T-helper 17 cell (primary cell): ENCODE measurements around the gene CYB561D2. TPM values are rescaled to one million over a fixed set of nuclear protein-coding genes. Genes with fewer than 3 reads are reported as not detected.

Experiments
- ATAC-seq: fragments of 150-1000 bp; cut with Tn5 transposase; 2 replicates; pipeline ENCODE4 v1.10.0; 2021; ENCODE audit warnings: mild to moderate bottlenecking, moderate library complexity
- DNase-seq, 3 donors: peaks; one replicate each; pipeline versions ENCODE4 v3.0.0 to v3.0.0-alpha.2; 2020 to 2021
- H3K9me3 ChIP-seq: one replicate; pipeline ENCODE4 v1.7.0; 2013; ENCODE audit warnings: low read length, mild to moderate bottlenecking; ENCODE audit not compliant: control insufficient read depth, poor library complexity, severe bottlenecking
- H3K27ac Mint-ChIP-seq: one replicate; pipeline ENCODE4 v1.8.0; 2022; ENCODE audit warnings: mild to moderate bottlenecking, moderate library complexity, mixed read lengths
- H3K27me3 Mint-ChIP-seq: one replicate; pipeline ENCODE4 v1.8.0; 2022; ENCODE audit warnings: mixed read lengths
- H3K36me3 Mint-ChIP-seq: one replicate; pipeline ENCODE4 v1.8.0; 2022; ENCODE audit warnings: low read depth, mixed read lengths
- H3K4me1 Mint-ChIP-seq: one replicate; pipeline ENCODE4 v1.8.0; 2022; ENCODE audit warnings: mild to moderate bottlenecking, mixed read lengths
- H3K4me3 Mint-ChIP-seq: one replicate; pipeline ENCODE4 v1.8.0; 2022; ENCODE audit warnings: mild to moderate bottlenecking, moderate library complexity, mixed read lengths
- total RNA-seq, 4 donors: library from RNA in 2 of 4; stranded (reverse) in 2 of 4; gene quantifications; one replicate each; pipeline ENCODE4 v1.2.3 and lab custom pipeline; 2022 to 2026

CYB561D2 gene
- total RNA-seq, 2 donors from 2014 or later, result 20.8 to 27.2 TPM

DNA sequence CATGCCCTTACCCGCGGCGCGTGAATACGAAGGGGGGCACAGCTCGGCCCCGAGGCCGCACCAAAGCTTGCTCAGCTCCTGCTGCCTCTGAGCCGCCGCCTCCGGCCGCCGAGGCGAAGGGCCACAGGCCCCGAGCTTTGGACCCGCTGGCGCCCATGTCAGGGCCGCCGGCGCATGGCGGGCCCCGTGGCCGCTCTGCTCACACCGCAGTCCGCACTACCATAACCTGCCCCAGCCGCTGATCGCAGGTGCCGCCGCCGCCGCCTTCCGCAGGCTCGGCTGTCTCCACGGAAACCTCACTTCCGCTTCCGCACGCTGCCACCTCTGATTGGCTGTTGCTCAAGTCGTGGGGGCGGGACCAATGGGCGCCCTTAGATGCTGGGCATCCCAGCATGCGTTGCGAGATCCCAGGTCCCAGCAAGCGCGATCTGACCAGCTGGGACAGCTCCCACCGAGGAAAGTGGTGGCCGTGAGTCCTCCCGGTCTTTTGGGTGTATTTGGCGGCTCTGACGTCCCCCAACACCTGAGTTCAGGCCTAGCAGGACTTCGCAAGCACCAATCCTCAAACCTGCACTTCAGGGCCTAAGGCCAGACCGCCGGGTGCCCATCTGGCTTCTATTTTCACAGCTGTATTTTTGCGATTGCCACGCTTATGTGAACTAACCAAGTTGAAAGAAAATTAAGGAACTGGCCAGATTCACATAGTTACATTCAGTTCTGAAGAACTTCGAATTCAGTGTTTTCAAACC lies 22.5 kb upstream of the CYB561D2 start, which contains the start of gene TUSC2:
TUSC2 (minus strand) TSS at position 281 of the 749 bp plus-strand sequence; CDS start at position 157, 124 bp downstream.
- peak within 1 kb of the TSS; percentile 93 for H3K4me3 Mint-ChIP-seq
- peak within 1 kb of the TSS; percentile 89 for H3K27ac Mint-ChIP-seq
- H3K4me1 Mint-ChIP-seq, result peaks cover 18% of the 10 kb centered on the region
- peak; percentile 90 to 91 (median 90) for DNase-seq
- ATAC-seq, result peak; percentile 96
- no peaks in the 10 kb centered on the region for H3K36me3 Mint-ChIP-seq
- no peaks in the 10 kb centered on the region for H3K27me3 Mint-ChIP-seq
- H3K9me3 ChIP-seq, result no peaks in the 10 kb centered on the region

DNA sequence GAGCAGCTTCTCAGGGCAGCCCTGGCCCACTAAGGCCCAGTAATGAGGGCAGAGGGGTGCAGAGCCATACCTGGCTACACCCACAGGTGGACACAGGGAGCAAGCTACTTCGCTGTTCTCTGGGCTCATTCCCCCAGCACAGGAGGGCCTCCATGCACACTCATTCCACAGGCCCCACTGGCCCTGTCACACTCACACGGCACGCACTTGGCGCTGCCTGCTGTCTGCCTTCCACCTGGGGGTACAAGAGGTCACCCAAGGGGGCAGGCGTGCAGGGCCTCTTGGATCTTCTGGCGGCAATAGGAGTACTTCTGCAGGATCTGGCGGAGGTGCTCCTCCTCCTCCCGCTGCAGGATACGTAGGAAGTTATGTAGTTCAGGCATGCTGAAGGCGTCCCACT lies 20.3 kb upstream of the CYB561D2 start:
- DNase-seq (peak in 1 of 3 donors; percentile 3), ATAC-seq (no peak)
- no peaks in the 10 kb centered on the region for H3K36me3 Mint-ChIP-seq
- peaks cover 26% of the 10 kb centered on the region for H3K4me1 Mint-ChIP-seq
- H3K27me3 Mint-ChIP-seq, result no peaks in the 10 kb centered on the region
- no peaks in the 10 kb centered on the region for H3K9me3 ChIP-seq
- H3K4me3 Mint-ChIP-seq, result no peak overlapping the region
- no peak overlapping the region for H3K27ac Mint-ChIP-seq

DNA sequence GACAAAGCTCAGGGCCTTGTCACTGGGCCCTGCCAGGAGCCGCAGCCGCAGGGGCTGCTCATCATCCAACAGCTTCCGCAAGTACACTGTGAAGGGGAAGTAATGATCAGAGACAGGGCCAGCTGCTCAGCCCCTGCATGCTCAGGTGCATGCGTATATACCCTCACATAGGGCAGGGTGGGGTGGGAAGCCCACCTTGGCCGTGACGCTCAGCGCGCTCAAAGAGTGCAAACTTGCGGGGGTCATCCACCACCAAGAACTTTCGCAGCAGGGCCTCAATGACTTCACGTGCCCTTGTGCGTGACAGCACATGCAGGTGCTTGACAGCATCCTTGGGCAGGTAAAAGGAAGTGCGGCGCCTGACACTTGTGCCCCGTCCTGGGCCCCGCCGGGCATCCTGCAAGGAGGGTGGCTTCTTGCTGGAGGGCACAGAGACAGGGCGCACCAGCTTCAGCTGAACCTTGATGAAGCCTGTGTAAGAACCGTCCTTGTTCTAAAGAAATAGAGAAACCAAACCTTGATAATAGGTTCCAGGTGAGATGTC lies 19.2 kb upstream of the CYB561D2 start:
- no peaks in the 10 kb centered on the region for H3K36me3 Mint-ChIP-seq
- H3K27ac Mint-ChIP-seq, result peak overlapping the region; percentile 21
- H3K4me3 Mint-ChIP-seq, result no peak overlapping the region
- no peaks in the 10 kb centered on the region for H3K27me3 Mint-ChIP-seq
- DNase-seq (no peak), ATAC-seq (no peak)
- peaks cover 34% of the 10 kb centered on the region for H3K4me1 Mint-ChIP-seq
- H3K9me3 ChIP-seq, result no peaks in the 10 kb centered on the region

DNA sequence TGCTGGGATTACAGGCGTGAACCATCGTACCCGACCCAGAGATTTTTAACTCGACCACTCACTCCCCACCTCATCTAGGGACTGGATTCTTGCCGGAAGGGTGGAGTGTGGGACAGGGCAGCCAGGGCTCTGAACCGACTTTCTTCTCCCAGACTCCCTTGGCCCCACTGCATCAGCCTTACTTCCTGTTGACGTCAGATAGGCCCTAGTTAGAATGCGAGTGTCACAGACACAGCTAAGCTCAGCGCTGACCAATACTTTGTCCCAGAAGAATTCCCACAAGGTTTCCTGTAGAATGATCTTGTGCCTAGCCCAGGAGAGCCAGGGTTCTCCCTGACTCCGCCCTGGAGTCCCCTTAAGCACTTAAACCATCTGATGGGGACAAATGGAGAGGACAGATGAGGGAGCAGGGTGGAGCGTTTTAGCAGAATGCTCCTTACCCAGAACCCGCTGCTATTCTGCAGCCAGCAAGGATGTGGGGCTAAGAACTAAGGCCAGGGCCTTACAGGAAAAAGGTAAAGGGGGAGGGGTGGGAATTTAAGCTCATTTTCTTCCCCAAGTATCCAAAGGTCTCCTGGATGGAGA lies 16.8 kb upstream of the CYB561D2 start:
- no peaks in the 10 kb centered on the region for H3K9me3 ChIP-seq
- peaks cover 3% of the 10 kb centered on the region for H3K36me3 Mint-ChIP-seq
- ATAC-seq (no peak), DNase-seq (no peak)
- H3K4me1 Mint-ChIP-seq, result peaks cover 40% of the 10 kb centered on the region
- no peaks in the 10 kb centered on the region for H3K27me3 Mint-ChIP-seq
- peak overlapping the region; percentile 61 for H3K4me3 Mint-ChIP-seq
- peak overlapping the region; percentile 99 for H3K27ac Mint-ChIP-seq

DNA sequence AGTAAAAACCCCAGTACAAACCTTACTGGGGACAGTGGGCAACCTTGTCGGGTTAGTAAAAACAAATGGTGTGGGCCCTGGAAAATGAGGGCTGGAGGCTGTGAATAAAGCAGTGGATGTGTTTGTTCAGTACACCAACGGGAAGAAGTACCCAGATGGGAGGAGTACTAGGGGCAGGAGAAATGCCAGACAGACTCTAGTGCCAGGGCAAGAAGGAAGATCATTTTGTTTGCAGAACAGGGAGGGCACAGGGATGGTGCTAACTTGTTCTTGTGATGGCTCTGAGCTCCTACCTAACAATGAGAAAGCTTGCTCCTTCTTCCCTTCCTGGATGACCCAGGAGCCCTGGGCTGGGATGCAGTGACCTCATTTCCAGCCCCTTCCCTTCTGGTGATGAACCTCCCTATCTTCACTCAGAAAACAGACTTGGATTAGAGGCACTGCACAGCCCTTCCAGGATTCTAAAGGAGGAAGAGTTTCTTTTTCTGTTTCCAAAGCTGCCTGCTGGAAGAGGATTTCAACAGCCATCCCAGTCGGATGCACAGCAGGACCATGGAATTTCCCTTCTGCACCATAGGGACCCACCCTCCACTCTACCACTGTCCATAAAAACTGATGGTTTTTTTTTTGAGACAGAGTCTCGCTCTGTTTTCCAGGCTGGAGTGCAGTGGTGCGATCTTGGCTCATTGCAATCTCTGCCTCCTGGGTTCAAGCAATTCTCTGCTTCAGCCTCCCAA lies 16.2 kb upstream of the CYB561D2 start:
- H3K27ac Mint-ChIP-seq, result peak overlapping the region; percentile 99
- H3K9me3 ChIP-seq, result no peaks in the 10 kb centered on the region
- no peak for ATAC-seq
- no peak for DNase-seq
- H3K27me3 Mint-ChIP-seq, result no peaks in the 10 kb centered on the region
- H3K4me1 Mint-ChIP-seq, result peaks cover 45% of the 10 kb centered on the region
- peaks cover 5% of the 10 kb centered on the region for H3K36me3 Mint-ChIP-seq
- peak overlapping the region; percentile 19 for H3K4me3 Mint-ChIP-seq

DNA sequence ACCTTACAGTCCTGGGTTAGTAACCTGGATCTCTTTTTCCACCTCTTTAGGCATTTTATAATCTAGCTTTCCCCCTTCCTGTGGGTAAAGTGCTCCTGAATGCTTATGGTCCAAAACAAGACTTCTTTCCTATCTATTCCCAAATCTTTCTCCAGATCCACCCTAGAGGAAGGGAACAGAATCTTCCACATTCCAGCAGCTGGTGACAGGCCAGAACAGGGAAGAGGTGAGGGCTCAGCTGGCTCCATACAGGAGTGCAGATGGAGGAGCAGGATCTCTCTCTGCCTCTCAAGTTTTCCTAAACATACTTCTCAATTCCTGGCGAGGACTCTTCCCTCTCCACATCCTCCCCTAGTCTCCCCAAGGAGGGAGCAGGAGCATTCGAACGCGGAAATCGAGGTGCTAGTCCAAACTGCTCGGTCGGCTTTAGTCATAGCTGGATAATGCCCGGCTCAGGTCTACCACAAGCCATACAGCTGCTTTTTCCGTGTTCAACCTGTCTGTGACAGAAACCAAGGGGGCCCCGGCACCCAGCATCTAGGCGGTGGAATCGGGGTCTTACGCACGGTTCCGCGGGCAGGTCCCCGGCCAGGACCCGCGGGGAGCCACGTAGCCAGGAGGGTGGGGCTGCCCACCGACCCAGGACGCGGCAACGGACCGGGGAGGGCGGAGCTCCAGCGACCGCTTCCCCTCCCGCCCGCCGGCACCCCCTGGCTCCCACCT lies 14.0 kb upstream of the CYB561D2 start:
- Mint-ChIP-seq H3K27ac (peak overlapping the region; percentile 99), H3K36me3 (peaks cover 5% of the 10 kb centered on the region), H3K4me1 (peaks cover 56% of the 10 kb centered on the region), H3K27me3 (no peaks in the 10 kb centered on the region), H3K4me3 (peak overlapping the region; percentile 97)
- DNase-seq (no peak), ATAC-seq (peak; percentile 47)
- no peaks in the 10 kb centered on the region for H3K9me3 ChIP-seq

DNA sequence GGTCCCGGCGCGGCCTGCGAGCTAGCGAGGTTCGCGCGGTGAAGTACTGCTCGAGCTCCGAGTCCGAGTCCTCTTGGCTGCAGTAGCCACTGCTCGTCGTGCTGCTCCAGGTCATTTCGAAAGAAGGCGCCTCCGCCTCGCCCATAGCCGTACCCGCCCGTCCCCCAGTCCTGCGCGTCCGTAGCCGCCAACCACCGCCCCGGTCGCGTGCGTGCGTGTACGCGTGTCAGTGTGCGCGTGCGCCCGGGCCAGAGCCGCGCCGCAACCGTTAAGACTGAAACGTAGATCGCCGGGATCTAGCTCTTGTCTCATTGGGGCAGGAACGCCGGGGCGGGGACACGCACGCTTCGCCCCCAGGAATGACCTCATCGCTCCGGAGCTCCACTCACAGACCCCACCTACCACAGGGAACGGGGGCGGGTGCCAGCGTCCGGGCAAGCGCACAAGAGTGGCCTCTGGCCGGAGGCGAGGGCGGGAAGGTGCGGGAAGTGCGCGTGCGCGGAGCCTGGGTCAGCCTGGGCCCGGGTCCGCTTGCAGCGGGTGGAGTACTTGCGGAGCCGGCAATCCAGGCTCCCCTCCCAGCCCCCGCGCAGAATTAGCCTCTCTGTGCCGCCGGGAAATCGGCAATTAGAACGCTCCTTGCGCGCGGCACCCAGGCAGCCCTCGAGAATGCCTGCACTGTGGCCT lies 13.3 kb upstream of the CYB561D2 start:
- ATAC-seq (peak; percentile 81), DNase-seq (peak; percentile 80 to 90 (median 85))
- Mint-ChIP-seq H3K27ac (peak overlapping the region; percentile 99), H3K27me3 (no peaks in the 10 kb centered on the region), H3K36me3 (peaks cover 5% of the 10 kb centered on the region), H3K4me3 (peak overlapping the region; percentile 97), H3K4me1 (peaks cover 56% of the 10 kb centered on the region)
- H3K9me3 ChIP-seq, result no peaks in the 10 kb centered on the region

DNA sequence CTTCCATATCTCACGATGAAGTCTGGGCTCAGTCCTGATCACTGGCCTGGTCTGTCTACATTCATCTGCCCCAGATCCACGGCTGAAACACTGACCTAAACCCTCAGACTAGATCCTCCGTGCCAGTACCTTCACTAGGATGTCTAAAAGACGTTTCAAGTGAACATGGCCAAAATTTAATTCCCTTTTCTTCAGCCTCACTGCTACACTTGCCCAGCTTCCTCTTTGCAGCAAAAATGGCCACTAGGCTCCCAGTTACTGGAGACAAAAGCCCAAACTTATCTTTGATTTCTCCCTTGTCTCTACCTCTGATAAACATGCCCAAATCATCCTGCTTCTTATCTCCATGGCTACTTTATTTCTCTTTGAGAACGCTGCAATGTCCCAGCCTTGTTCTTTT lies 11.7 kb upstream of the CYB561D2 start:
- ATAC-seq (no peak), DNase-seq (no peak)
- H3K36me3 Mint-ChIP-seq, result peaks cover 5% of the 10 kb centered on the region

DNA sequence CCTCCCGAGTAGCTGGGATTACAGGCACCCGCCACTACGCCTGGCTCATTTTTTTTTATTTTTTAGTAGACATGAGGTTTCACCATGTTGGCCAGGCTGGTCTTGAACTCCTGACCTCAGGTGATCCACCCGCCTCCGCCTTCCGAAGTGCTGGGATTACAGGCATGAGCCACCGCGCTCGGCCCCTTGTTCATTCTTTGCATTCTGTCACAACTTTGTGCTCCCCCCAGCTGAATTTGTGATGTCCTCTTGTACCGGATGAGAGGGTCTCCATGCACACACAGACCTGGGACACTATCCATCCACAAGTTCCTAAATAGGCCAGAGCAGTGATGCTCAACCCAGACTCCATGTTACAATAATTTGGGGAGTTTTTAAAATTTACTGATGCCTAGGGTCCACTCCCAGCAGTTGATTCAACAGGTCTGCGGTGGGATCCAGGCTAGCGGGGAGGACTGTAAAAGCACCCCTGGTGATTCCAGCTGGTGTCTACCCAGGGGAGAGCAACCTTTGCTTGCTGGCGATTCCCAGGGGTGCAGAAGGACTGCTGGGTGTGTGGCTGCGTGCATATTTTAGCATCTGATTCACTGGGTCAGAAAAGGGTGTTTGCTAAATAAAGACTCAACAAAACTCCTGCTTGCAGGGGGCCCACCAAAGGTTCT lies 11.0 kb upstream of the CYB561D2 start:
- H3K9me3 ChIP-seq, result no peaks in the 10 kb centered on the region
- Mint-ChIP-seq H3K4me1 (peaks cover 51% of the 10 kb centered on the region), H3K27ac (peak overlapping the region; percentile 99), H3K36me3 (peaks cover 5% of the 10 kb centered on the region), H3K4me3 (peak overlapping the region; percentile 97), H3K27me3 (no peaks in the 10 kb centered on the region)
- DNase-seq (no peak), ATAC-seq (no peak)

More for the DNA sequence above, 11.7 kb upstream of the CYB561D2 start:
- Mint-ChIP-seq H3K4me3 (peak overlapping the region; percentile 97), H3K27me3 (no peaks in the 10 kb centered on the region), H3K27ac (peak overlapping the region; percentile 99), H3K4me1 (peaks cover 55% of the 10 kb centered on the region)
- H3K9me3 ChIP-seq, result no peaks in the 10 kb centered on the region

DNA sequence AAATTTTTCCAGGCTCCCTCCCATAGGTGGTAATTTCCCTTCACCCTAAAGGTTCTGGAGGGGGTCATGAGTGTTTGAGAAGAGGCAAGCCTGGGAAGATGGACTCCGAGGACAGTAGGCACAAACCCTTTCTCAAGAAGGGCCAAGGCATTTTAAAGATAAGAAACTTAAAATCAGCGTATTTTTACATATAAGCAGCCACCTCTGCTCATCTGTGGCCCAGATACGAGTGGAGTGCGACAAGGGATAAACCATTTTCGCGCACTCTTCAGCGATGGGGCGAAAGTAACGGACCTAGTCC lies 10.6 kb upstream of the CYB561D2 start:
- DNase-seq (no peak), ATAC-seq (no peak)
- Mint-ChIP-seq H3K36me3 (peaks cover 5% of the 10 kb centered on the region), H3K4me1 (peaks cover 50% of the 10 kb centered on the region), H3K4me3 (peak overlapping the region; percentile 97), H3K27me3 (no peaks in the 10 kb centered on the region), H3K27ac (peak overlapping the region; percentile 99)
- H3K9me3 ChIP-seq, result no peaks in the 10 kb centered on the region

DNA sequence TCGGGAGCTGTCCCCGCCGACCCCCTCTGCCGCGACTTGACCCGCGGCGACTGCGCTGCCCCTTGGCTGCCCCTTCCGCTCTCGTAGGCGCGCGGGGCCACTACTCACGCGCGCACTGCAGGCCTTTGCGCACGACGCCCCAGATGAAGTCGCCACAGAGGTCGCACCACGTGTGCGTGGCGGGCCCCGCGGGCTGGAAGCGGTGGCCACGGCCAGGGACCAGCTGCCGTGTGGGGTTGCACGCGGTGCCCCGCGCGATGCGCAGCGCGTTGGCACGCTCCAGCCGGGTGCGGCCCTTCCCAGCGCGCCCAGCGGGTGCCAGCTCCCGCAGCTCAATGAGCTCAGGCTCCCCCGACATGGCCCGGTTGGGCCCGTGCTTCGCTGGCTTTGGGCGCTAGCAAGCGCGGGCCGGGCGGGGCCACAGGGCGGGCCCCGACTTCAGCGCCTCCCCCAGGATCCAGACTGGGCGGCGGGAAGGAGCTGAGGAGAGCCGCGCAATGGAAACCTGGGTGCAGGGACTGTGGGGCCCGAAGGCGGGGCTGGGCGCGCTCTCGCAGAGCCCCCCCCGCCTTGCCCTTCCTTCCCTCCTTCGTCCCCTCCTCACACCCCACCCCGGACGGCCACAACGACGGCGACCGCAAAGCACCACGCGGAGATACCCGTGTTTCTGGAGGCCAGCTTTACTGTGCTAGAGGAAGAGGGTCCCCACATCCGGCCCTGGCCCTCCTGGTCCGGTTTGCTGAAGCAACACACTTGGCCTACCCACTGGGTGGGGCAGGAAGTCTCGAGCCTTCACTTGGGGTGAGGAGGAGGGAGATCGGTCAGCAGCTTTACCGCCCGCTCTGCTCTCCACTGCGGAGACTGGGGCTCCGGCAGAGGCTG lies 10.0 kb upstream of the CYB561D2 start, which contains the start of gene RASSF1:
RASSF1 (minus strand) TSS at position 389 of the 882 bp plus-strand sequence; CDS start at position 358, 31 bp downstream.
- H3K4me1 Mint-ChIP-seq, result peaks cover 45% of the 10 kb centered on the region
- H3K9me3 ChIP-seq, result no peaks in the 10 kb centered on the region
- DNase-seq, result peak in 2 of 3 donors; percentile 61 to 62

More for the DNA sequence above, 10.0 kb upstream of the CYB561D2 start, which contains the start of gene RASSF1:
- H3K27ac Mint-ChIP-seq, result peak within 1 kb of the TSS; percentile 99
- H3K36me3 Mint-ChIP-seq, result peaks cover 5% of the 10 kb centered on the region
- peak; percentile 17 for ATAC-seq
- no peaks in the 10 kb centered on the region for H3K27me3 Mint-ChIP-seq
- peak within 1 kb of the TSS; percentile 97 for H3K4me3 Mint-ChIP-seq
